Hypothalamus (tissue), 51 donors: ENCODE data around the gene MAGEA12.
"Not testable (repeated sequence)": the region's sequence is repeated elsewhere in the genome, so short reads cannot be mapped to it uniquely, and the experiment has no call there.

ENCODE experiments used
- DNase-seq, 51 donors: peaks; one replicate each; lab custom pipeline; 2025; lab: John Stamatoyannopoulos, UW

MAGEA12 gene

GRCh38 chrX:152759544-152759943 lies 26.0 kb downstream of the MAGEA12 start:
- DNase-seq: not testable (repeated sequence)

- not testable (repeated sequence) for DNase-seq
Measured at GRCh38 chrX:152761582-152761981, 28.0 kb downstream of the MAGEA12 start.

GRCh38 chrX:152766562-152766961 lies 33.0 kb downstream of the MAGEA12 start:
- DNase-seq: not testable (repeated sequence)

DNA sequence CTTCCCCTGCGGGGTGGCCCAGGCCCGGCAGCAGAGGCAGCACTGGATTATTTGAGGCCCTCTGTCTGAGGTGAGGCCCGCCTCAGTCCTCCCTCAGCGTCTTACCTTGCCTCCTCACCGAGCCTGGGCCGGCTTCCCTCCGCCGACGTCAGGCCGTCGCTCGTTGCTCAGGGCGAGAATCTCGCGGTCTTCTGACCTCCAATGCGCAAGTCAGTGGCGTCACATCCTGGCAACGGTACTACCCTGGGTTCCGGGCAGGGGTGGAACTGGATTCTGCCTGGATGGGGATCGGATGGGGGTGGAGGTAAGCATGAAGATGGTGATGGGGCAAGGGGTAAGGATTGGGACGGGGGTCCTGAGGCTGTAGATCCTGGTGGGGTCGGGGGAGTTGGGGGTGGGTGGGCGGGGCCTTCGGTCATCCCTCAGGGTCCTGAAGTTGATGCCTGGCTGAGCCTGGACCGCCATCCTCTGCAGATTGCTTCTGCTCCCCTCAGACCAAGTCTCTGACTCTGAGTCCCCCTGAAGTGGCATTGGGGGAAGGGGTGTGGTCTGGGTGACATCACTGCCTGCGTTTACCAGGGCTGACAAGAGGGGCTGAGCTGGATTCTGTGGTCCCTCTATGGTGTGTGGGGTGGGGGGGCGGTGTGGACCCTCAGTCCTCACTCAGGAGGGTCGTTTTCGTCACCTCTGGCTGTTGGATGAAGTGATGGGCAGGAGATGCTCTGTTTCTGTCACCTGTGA lies 36.2 kb downstream of the MAGEA12 start, which contains the start of gene MAGEA6:
Gene MAGEA6 (minus strand): TSS at position 141 of the 741 bp plus-strand sequence. CDS start 2,039 bp downstream, outside the sequence.
- not testable (repeated sequence) for DNase-seq

DNA sequence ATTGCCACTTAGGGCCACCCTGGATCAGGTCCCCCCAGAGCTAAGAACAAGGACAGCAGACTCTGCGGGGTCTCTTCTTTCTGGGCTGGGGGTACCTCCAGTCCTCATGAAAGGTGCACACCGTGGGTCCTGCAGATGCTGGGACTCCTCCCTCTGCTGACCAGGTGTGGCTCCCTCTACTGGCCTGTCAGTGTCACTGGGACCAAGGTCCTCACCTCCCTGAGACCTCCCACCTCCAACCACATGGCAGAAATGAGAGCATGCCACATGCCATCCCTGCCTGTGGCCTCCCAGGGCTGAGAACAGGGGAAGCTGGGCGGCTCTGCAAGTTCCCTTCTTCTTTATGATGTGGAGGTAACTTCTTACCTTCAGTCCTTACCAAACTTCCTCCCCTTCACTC lies 53.5 kb downstream of the MAGEA12 start:
- not testable (repeated sequence) for DNase-seq
